Measurements from ENCODE around the gene DPYD. TPM values are rescaled to one million over a fixed set of nuclear protein-coding genes. Genes with fewer than 3 reads are reported as not detected.

Gene DPYD
- total RNA-seq, 1 experiment from 2014 or later = 7.0 TPM

- CTCF ChIA-PET = no interaction called here
- intact Hi-C loops (cut with micrococcal nuclease; ENCODE audit: unreplicated experiment) = no loop called here
- Histone ChIP-seq H3K4me3 (ENCODE audit: low read depth, low read length) (no peak overlapping the region), H3K9me3 (no peaks in the 10 kb centered on the region), H3K36me3 (ENCODE audit: control insufficient read depth, insufficient read depth, low read length) (no peaks in the 10 kb centered on the region), H3K4me1 (no peaks in the 10 kb centered on the region), H3K27me3 (replicated peaks; ENCODE audit: control insufficient read depth, insufficient read depth, low read length) (no peaks in the 10 kb centered on the region)
- DNase-seq = no peak
- H3K4me3 Mint-ChIP-seq (ENCODE audit: unreplicated experiment) = no peak overlapping the region
- no TSS peak for BruUV-seq (replicated peaks)
- H3K9me3 Mint-ChIP-seq (ENCODE audit: unreplicated experiment) = peaks cover under 1% of the 10 kb centered on the region
- POLR2A ChIA-PET = no interaction called here
- H3K4me1 Mint-ChIP-seq (ENCODE audit: low read depth, unreplicated experiment) = no peaks in the 10 kb centered on the region
- no peak for TF ChIP-seq CTCF (IDR thresholded peaks at IDR 0.05; ENCODE audit: insufficient read depth in 1 of 2, low read depth in 1 of 2, low read length in 1 of 2, severe bottlenecking in 1 of 2, unreplicated experiment in 1 of 2)
- H3K27ac Mint-ChIP-seq (ENCODE audit: unreplicated experiment) = no peak overlapping the region
- no peaks in the 10 kb centered on the region for H3K27me3 Mint-ChIP-seq (ENCODE audit: insufficient read depth, unreplicated experiment)
- no peaks in the 10 kb centered on the region for H3K36me3 Mint-ChIP-seq (ENCODE audit: insufficient read depth, unreplicated experiment)
Measured at GRCh38 chr1:97640677-97641076, 280.2 kb downstream of the DPYD start.

- ChIA-PET POLR2A (no interaction called here), CTCF (no interaction called here)
- Histone ChIP-seq H3K4me3 (ENCODE audit: low read depth, low read length) (no peak overlapping the region), H3K9me3 (no peaks in the 10 kb centered on the region), H3K36me3 (ENCODE audit: control insufficient read depth, insufficient read depth, low read length) (no peaks in the 10 kb centered on the region), H3K4me1 (peaks cover 7% of the 10 kb centered on the region; the same call in 1 of the 2 replicates), H3K27me3 (replicated peaks; ENCODE audit: control insufficient read depth, insufficient read depth, low read length) (no peaks in the 10 kb centered on the region)
- intact Hi-C loops (cut with micrococcal nuclease; ENCODE audit: unreplicated experiment) = no loop called here
- Mint-ChIP-seq H3K27me3 (ENCODE audit: insufficient read depth, unreplicated experiment) (no peaks in the 10 kb centered on the region), H3K4me1 (ENCODE audit: low read depth, unreplicated experiment) (peaks cover 5% of the 10 kb centered on the region), H3K36me3 (ENCODE audit: insufficient read depth, unreplicated experiment) (no peaks in the 10 kb centered on the region), H3K9me3 (ENCODE audit: unreplicated experiment) (no peaks in the 10 kb centered on the region), H3K27ac (ENCODE audit: unreplicated experiment) (no peak overlapping the region), H3K4me3 (ENCODE audit: unreplicated experiment) (no peak overlapping the region)
- BruUV-seq (replicated peaks) = no TSS peak
- DNase-seq = no peak
- TF ChIP-seq CTCF (IDR thresholded peaks at IDR 0.05; ENCODE audit: insufficient read depth in 1 of 2, low read depth in 1 of 2, low read length in 1 of 2, severe bottlenecking in 1 of 2, unreplicated experiment in 1 of 2) = no peak
Measured at GRCh38 chr1:97636941-97637340, 283.9 kb downstream of the DPYD start.

GRCh38 chr1:97634758-97635157 is 286.1 kb downstream of the DPYD start:
- no peaks in the 10 kb centered on the region for H3K27me3 ChIP-seq (replicated peaks; ENCODE audit: control insufficient read depth, insufficient read depth, low read length)
- no peaks in the 10 kb centered on the region for H3K36me3 ChIP-seq (ENCODE audit: control insufficient read depth, insufficient read depth, low read length)
- no peak overlapping the region for H3K4me3 ChIP-seq (ENCODE audit: low read depth, low read length)
- CTCF ChIA-PET = no interaction called here
- no peaks in the 10 kb centered on the region for H3K9me3 ChIP-seq
- no peak overlapping the region for H3K27ac Mint-ChIP-seq (ENCODE audit: unreplicated experiment)
- peaks cover 2% of the 10 kb centered on the region for H3K27me3 Mint-ChIP-seq (ENCODE audit: insufficient read depth, unreplicated experiment)
- intact Hi-C loops (cut with micrococcal nuclease; ENCODE audit: unreplicated experiment) = no loop called here
- DNase-seq = no peak
- TF ChIP-seq CTCF (IDR thresholded peaks at IDR 0.05; ENCODE audit: insufficient read depth in 1 of 2, low read depth in 1 of 2, low read length in 1 of 2, severe bottlenecking in 1 of 2, unreplicated experiment in 1 of 2) = no peak
- peaks cover 12% of the 10 kb centered on the region for H3K4me1 Mint-ChIP-seq (ENCODE audit: low read depth, unreplicated experiment)
- H3K9me3 Mint-ChIP-seq (ENCODE audit: unreplicated experiment) = no peaks in the 10 kb centered on the region
- no TSS peak for BruUV-seq (replicated peaks)
- POLR2A ChIA-PET = no interaction called here
- H3K36me3 Mint-ChIP-seq (ENCODE audit: insufficient read depth, unreplicated experiment) = no peaks in the 10 kb centered on the region
- peaks cover 9% of the 10 kb centered on the region; the same call in 1 of the 2 replicates for H3K4me1 ChIP-seq
- H3K4me3 Mint-ChIP-seq (ENCODE audit: unreplicated experiment) = no peak overlapping the region
